Placental pericyte (primary cell): ENCODE results near the gene ZGPAT. TPM values are rescaled to one million over a fixed set of nuclear protein-coding genes. Genes with fewer than 3 reads are reported as not detected.

Source experiments
- small RNA-seq: library from RNA; depleted of rRNA; stranded (forward); fragments of <200 nt; gene quantifications from one replicate; pipeline ENCODE3, GENCODE V24; 2012; ENCODE audit warnings: low replicate concordance
- total RNA-seq: library from RNA; depleted of rRNA; stranded (reverse); fragments of >200 nt; gene quantifications from 2 replicates; pipeline ENCODE4 v1.2.3, GENCODE V29; 2012

The ZGPAT gene, protein sequence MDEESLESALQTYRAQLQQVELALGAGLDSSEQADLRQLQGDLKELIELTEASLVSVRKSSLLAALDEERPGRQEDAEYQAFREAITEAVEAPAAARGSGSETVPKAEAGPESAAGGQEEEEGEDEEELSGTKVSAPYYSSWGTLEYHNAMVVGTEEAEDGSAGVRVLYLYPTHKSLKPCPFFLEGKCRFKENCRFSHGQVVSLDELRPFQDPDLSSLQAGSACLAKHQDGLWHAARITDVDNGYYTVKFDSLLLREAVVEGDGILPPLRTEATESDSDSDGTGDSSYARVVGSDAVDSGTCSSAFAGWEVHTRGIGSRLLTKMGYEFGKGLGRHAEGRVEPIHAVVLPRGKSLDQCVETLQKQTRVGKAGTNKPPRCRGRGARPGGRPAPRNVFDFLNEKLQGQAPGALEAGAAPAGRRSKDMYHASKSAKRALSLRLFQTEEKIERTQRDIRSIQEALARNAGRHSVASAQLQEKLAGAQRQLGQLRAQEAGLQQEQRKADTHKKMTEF
- 20.6 and 24.9 TPM in 2 replicates for total RNA-seq

GRCh38 chr20:63707558-63708300 lies at the start of gene ZGPAT, which contains the start of gene ARFRP1:
ZGPAT (plus strand) TSS chr20:63708039; CDS start chr20:63708581, 542 bp downstream.
ARFRP1 (minus strand) TSS chr20:63707976; CDS start chr20:63707091, 885 bp downstream.

GRCh38 chr20:63696628-63697356 lies 11.0 kb upstream of the ZGPAT start, which contains the start of gene TNFRSF6B:
TNFRSF6B (plus strand) TSS chr20:63696652; CDS start chr20:63696768, 116 bp downstream.

DNA sequence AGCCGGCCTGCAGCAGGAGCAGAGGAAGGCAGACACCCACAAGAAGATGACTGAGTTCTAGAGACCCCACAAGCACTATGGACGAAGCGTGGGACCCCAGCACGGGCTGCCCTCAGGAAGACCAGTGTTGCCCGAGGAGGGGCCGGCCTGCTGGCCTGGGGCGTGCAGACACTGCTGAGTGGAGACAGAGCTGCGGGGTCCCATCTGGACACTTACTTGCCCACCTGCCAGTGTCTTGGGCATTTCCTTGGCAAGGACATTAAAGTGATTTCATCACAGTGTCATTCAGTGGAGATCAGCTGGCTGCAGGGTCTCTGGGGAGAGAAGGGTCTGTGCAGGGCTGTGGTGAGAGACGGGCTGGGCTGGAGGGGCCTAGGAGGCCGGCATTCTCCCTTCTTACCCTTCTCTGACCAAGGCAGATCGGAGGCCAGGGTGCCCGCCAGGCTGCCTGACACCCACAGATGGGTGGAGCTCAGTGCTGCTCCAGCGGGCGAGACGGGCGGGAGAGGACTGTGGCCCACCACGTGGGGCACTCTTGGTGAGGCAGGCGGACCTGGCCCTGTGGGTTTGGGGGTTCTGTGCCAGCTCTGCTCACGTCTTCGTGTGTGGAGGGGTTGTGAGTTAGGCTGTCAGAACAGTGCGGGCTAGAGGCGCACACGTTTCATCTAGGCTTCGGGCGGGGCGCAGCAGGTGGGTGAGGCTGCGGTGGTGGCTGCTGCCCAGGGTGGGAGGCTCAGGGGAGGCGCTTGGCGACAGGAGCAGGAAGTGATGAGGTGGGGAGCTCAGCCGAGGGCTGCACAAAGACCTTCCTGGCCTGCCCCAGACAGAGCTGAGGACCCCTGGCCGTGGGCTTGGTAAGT lies 28.2 kb downstream of the ZGPAT start, which contains the start of gene LIME1:
LIME1 (plus strand) TSS at position 806 of the 860 bp plus-strand sequence. CDS start 886 bp downstream, outside the sequence.

DNA sequence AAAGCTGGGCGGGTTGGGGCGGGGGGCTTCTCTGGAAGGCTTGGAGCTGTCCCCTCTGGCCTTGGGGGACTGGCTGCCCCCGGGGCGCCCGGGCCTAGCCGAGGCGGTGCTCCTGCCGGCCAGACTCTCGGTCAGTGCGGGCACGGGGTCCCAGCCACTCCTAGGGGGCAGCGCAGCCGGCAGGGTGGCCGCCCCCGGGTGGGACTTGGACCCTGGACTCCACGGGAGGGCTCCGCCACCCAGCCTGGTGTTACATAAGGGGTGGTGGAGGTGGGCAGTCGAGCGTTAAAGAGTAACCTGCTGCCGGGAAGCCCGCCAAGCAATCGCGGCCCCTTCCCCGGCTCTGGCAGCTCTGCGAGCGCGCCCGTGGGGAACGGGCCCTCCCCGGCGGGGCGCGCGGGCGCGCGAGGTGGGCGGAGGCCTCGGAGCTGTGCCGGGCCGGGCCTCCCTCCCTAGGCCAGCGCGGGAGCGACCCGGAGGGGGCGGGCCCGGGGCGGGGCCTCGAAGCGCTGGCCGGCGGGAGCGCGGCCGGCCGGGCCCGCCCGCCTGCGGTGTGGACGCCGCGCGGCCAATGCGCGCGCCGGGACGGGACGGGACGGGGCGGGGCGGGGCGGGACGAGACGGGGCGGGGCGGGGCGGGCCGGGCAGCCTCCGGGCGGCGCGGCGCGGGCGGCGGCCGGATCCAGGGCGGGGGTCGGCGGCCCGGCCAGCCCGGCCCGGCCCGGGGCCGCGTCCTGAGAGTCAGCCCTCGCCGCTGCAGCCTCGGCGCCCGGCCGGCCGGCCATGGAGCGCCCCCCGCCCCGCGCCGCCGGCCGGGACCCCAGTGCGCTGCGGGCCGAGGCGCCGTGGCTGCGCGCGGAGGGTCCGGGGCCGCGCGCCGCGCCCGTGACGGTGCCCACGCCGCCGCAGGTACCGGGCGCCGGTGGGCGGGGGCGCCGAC lies 31.6 kb downstream of the ZGPAT start, which contains the start of gene SLC2A4RG:
SLC2A4RG (plus strand) TSS at position 647 of the 940 bp plus-strand sequence; CDS start at position 784, 137 bp downstream.

Small RNAs within 50 kb of the gene (small RNA-seq; reads per million reads assigned to genes)
- not detected for gene LIME1
- not detected for gene TNFRSF6B

Other genes starting within 250 kb of the ZGPAT start
- not detected in 2 replicates for gene KCNQ2, start 235.4 kb upstream of the ZGPAT start, total RNA-seq
- gene EEF1A2, start 209.0 kb upstream of the ZGPAT start, total RNA-seq, result 1.3 and 4.6 TPM in 2 replicates
- gene PPDPF, start 187.3 kb upstream of the ZGPAT start, total RNA-seq, result 63.5 and 86.3 TPM in 2 replicates
- gene PTK6, start 170.7 kb upstream of the ZGPAT start, total RNA-seq, result 0.14 and 0.44 TPM in 2 replicates
- not detected in 2 replicates for gene SRMS, start 160.3 kb upstream of the ZGPAT start, total RNA-seq
- gene FNDC11, start 153.9 kb upstream of the ZGPAT start, total RNA-seq, result 0.43 and 0.88 TPM in 2 replicates
- 42.7 and 81.7 TPM in 2 replicates for gene HELZ2, start 133.8 kb upstream of the ZGPAT start, total RNA-seq
- gene GMEB2, start 80.9 kb upstream of the ZGPAT start, total RNA-seq, result 11.2 and 16.0 TPM in 2 replicates
- gene STMN3, start 54.6 kb upstream of the ZGPAT start, total RNA-seq, result 9.2 and 41.1 TPM in 2 replicates
- 24.5 and 29.5 TPM in 2 replicates for gene RTEL1, start 49.7 kb upstream of the ZGPAT start, total RNA-seq
- 3.9 and 35.9 TPM in 2 replicates for gene TNFRSF6B, start 11.4 kb upstream of the ZGPAT start, total RNA-seq
- 43.4 and 45.5 TPM in 2 replicates for gene ARFRP1, start 63 bp upstream of the ZGPAT start, total RNA-seq
- gene LIME1, start 28.6 kb downstream of the ZGPAT start, total RNA-seq, result 3.1 and 4.2 TPM in 2 replicates
- 27.6 and 54.1 TPM in 2 replicates for gene SLC2A4RG, start 31.7 kb downstream of the ZGPAT start, total RNA-seq
- 3.3 and 20.5 TPM in 2 replicates for gene ZBTB46, start 123.2 kb downstream of the ZGPAT start, total RNA-seq
- gene ABHD16B, start 153.5 kb downstream of the ZGPAT start, total RNA-seq, result not detected in 2 replicates
- gene TPD52L2, start 157.2 kb downstream of the ZGPAT start, total RNA-seq, result 145 and 153 TPM in 2 replicates
- gene DNAJC5, start 187.1 kb downstream of the ZGPAT start, total RNA-seq, result 51.9 and 77.0 TPM in 2 replicates
- 21.2 and 33.5 TPM in 2 replicates for gene UCKL1, start 248.4 kb downstream of the ZGPAT start, total RNA-seq